Measurements from ENCODE around the gene AMBP.

Gene AMBP

DNA sequence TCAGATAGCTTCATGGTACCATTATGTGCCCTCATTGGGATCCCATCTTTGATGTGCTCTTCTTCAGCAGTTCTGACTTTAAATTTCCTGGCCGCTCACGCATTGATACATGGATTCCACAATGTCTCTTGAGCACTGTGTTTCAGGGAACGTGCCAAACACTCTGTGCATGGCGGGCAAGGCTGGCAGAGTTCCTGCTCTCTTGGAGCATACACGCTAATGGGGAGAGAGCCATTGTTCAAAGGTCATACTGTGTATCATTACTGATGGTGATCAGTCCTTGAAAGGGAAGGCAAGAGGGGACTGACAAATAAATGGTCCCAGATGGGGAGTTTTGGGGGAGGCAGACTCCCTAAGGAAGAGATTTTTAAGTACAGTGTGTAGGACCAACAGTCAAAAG lies 52.3 kb downstream of the AMBP start:
- no peak overlapping the region for H3K4me2 ChIP-seq (ENCODE audit: insufficient read depth, low read length)
- TF ChIP-seq EZH2 (IDR thresholded peaks at IDR 0.05; ENCODE audit: borderline replicate concordance, low read depth, low read length, severe bottlenecking): no peak
- TF ChIP-seq, protein P1, sequence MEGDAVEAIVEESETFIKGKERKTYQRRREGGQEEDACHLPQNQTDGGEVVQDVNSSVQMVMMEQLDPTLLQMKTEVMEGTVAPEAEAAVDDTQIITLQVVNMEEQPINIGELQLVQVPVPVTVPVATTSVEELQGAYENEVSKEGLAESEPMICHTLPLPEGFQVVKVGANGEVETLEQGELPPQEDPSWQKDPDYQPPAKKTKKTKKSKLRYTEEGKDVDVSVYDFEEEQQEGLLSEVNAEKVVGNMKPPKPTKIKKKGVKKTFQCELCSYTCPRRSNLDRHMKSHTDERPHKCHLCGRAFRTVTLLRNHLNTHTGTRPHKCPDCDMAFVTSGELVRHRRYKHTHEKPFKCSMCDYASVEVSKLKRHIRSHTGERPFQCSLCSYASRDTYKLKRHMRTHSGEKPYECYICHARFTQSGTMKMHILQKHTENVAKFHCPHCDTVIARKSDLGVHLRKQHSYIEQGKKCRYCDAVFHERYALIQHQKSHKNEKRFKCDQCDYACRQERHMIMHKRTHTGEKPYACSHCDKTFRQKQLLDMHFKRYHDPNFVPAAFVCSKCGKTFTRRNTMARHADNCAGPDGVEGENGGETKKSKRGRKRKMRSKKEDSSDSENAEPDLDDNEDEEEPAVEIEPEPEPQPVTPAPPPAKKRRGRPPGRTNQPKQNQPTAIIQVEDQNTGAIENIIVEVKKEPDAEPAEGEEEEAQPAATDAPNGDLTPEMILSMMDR (IDR thresholded peaks at IDR 0.05; ENCODE audit: borderline replicate concordance, extremely low read depth, low read length, poor library complexity, severe bottlenecking): no peak

DNA sequence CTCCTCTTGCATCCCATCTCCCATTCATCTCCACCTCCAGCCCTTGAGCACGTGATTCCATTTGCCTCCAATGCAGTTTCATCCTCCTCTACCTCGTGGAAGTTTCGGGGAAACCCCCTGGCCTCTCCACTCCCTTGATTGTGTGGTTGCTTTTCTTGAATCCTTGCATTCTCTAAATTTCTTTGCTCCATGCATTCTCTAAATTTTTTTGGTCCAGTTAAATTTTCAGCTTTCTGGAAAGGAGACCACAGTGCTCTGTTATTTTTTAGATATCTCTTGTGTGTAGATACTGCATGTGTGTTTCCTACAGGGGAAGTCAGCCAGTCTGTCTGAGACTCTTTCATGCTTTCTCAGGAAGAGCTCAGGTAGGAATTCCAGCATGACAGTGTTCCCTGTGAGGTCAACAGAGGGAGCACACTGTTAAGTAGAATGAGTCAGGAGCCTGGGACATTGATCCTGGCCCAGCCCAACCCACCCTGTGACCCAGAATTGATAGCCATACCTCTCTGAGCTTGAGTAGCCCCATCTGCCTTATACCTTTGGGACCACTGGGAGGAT lies 52.8 kb downstream of the AMBP start:
- Histone ChIP-seq H3K27ac (ENCODE audit: low read length) (no peak overlapping the region), H4K20me1 (ENCODE audit: insufficient read depth, low read length) (no peaks in the 10 kb centered on the region), H3K27me3 (ENCODE audit: insufficient read depth, low read length, poor library complexity) (no peaks in the 10 kb centered on the region), H3K36me3 (ENCODE audit: insufficient read depth, low read length) (no peaks in the 10 kb centered on the region), H3K9ac (ENCODE audit: low read depth, low read length) (no peak overlapping the region), H3K4me2 (ENCODE audit: insufficient read depth, low read length) (no peak overlapping the region), H3K79me2 (ENCODE audit: insufficient read depth, low read length) (no peaks in the 10 kb centered on the region), H3K9me3 (ENCODE audit: insufficient read depth, low read length, severe bottlenecking) (peaks cover 13% of the 10 kb centered on the region), H3K4me3 (ENCODE audit: low read depth in 1 of 2, low read length in 2 of 2) (no peak overlapping the region), H3K4me1 (ENCODE audit: insufficient read depth, low read length) (no peaks in the 10 kb centered on the region), H2AFZ (ENCODE audit: low read depth, low read length) (no peak overlapping the region)
- DNase-seq: no peak
- ATAC-seq (ENCODE audit: insufficient read depth, low read depth): no peak
- no peak for TF ChIP-seq EZH2 (IDR thresholded peaks at IDR 0.05; ENCODE audit: borderline replicate concordance, low read depth, low read length, severe bottlenecking)
- TF ChIP-seq, protein P1 (IDR thresholded peaks at IDR 0.05; ENCODE audit: borderline replicate concordance, extremely low read depth, low read length, poor library complexity, severe bottlenecking): no peak

More for the DNA sequence above, 52.3 kb downstream of the AMBP start:
- Histone ChIP-seq H2AFZ (ENCODE audit: low read depth, low read length) (no peak overlapping the region), H3K79me2 (ENCODE audit: insufficient read depth, low read length) (no peaks in the 10 kb centered on the region), H3K36me3 (ENCODE audit: insufficient read depth, low read length) (no peaks in the 10 kb centered on the region), H3K4me1 (ENCODE audit: insufficient read depth, low read length) (no peaks in the 10 kb centered on the region), H3K9me3 (ENCODE audit: insufficient read depth, low read length, severe bottlenecking) (peaks cover 13% of the 10 kb centered on the region), H4K20me1 (ENCODE audit: insufficient read depth, low read length) (no peaks in the 10 kb centered on the region), H3K27me3 (ENCODE audit: insufficient read depth, low read length, poor library complexity) (no peaks in the 10 kb centered on the region), H3K4me3 (ENCODE audit: low read depth in 1 of 2, low read length in 2 of 2) (no peak overlapping the region), H3K27ac (ENCODE audit: low read length) (no peak overlapping the region), H3K9ac (ENCODE audit: low read depth, low read length) (no peak overlapping the region)
- ATAC-seq (ENCODE audit: insufficient read depth, low read depth) (no peak), DNase-seq (no peak)

DNA sequence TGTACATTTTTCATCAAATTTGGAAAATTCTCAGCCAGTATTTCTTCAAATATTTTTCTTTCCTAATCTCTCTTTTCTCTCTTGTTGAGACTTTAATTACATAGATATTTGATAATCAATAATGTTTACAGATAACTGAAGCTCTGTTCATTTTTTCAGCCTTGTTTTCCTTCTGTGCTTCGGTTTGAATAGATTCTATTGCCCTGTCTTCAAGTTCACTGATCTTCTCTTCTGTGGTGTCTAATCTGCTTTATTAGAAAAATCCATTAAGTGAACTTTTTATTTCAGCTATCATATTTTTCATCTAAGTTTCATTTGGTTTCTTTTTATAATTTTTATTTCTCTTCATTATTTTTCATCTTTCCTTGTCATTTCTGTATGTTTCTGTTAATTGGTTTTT lies 54.1 kb downstream of the AMBP start:
- no peaks in the 10 kb centered on the region for H3K4me1 ChIP-seq (ENCODE audit: insufficient read depth, low read length)
- no peak for TF ChIP-seq EZH2 (IDR thresholded peaks at IDR 0.05; ENCODE audit: borderline replicate concordance, low read depth, low read length, severe bottlenecking)
- TF ChIP-seq, protein P1 (IDR thresholded peaks at IDR 0.05; ENCODE audit: borderline replicate concordance, extremely low read depth, low read length, poor library complexity, severe bottlenecking): no peak
- H3K27me3 ChIP-seq (ENCODE audit: insufficient read depth, low read length, poor library complexity): no peaks in the 10 kb centered on the region
- no peak for ATAC-seq (ENCODE audit: insufficient read depth, low read depth)
- no peak overlapping the region for H3K4me2 ChIP-seq (ENCODE audit: insufficient read depth, low read length)
- H3K9ac ChIP-seq (ENCODE audit: low read depth, low read length): no peak overlapping the region
- H3K27ac ChIP-seq (ENCODE audit: low read length): no peak overlapping the region
- DNase-seq: no peak
- H3K4me3 ChIP-seq (ENCODE audit: low read depth in 1 of 2, low read length in 2 of 2): no peak overlapping the region
- H4K20me1 ChIP-seq (ENCODE audit: insufficient read depth, low read length): no peaks in the 10 kb centered on the region
- H2AFZ ChIP-seq (ENCODE audit: low read depth, low read length): no peak overlapping the region
- no peaks in the 10 kb centered on the region for H3K79me2 ChIP-seq (ENCODE audit: insufficient read depth, low read length)
- no peaks in the 10 kb centered on the region for H3K36me3 ChIP-seq (ENCODE audit: insufficient read depth, low read length)
- H3K9me3 ChIP-seq (ENCODE audit: insufficient read depth, low read length, severe bottlenecking): peaks cover 13% of the 10 kb centered on the region

Data from DND-41 (cell line).